Right hindlimb (tissue), 1 donor: ENCODE data around the gene INPP4B.
A peak's percentile ranks its signal among the peaks of the same experiment; 100 is the strongest.

Experiments used
- DNase-seq: peaks from one replicate; pipeline ENCODE4 v3.0.0-alpha.2; 2018

Gene INPP4B

DNA sequence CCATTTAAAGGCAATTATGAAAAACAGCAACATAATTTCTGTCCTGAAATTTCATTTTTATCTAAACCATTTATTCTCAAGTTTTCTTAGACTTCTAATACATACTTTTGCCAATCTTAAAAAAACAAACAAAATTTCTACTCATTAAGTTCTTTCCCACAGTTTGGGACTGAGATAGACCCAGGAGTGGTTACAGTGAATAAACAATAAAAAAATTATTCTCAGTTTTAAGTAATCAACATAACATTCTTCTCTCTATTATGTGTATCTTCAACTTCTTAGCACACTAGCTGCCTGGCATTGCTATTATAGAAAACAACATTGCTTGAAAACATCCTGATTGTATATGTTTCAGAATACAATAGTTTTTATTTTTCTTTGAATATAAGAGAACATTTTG lies 676.9 kb downstream of the INPP4B start:
- no peak for DNase-seq

GRCh38 chr4:142168181-142168580 lies 677.9 kb downstream of the INPP4B start:
- DNase-seq, result no peak

DNA sequence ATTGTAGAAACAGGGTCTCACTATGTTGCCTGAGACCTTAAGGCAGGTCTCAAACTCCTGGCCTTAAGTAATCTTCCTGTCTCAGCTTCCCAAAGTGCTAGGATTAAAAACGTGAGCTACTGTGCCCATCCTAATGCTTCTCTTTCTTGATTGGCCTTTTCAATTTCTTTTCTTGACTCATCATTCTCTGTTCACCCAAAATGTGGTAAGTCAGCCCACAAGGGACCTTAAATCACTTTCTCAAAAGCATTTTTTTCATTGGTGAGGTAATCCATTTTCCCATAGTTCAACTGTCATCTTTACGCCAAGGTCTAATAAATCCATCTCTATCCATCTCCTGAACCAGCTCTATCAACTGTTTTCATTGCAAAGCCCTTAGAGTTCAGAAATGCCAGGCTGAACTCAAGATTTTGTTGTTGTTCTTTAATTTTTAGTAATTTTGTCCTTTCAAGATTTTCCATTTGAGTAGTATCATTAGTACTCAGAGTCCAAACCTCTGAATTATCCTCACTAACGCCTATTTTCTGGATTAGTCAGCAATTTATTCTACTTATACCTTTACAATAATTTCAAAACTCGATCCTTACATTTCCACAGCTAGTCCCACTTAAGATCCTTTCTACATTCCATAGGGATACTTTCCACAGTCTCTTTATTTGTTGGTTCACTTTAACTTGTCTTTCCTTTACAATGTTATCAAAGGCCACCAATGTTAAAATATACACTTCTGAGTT lies 681.2 kb downstream of the INPP4B start:
- no peak for DNase-seq

GRCh38 chr4:142161086-142161485 lies 685.0 kb downstream of the INPP4B start:
- DNase-seq, result no peak

DNA sequence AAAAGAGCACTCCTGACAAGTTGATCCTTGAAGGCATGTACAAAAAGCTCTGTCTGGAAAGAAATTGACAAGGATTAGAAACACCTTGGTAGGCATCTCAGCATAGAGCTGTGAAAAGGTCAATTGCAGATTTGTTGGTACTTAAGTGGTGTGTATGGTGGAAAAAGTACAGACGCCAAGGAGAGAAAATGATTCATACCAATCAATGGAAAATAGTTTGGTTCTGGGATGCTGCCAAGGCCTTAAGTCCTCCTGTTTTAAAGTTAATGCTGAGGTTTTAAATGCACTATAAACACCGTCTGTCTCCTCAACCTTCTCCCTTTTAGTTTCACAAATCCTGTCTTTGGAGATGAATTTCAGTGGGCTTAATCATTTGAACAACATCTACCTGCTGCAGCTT lies 685.6 kb downstream of the INPP4B start:
- DNase-seq, result no peak

DNA sequence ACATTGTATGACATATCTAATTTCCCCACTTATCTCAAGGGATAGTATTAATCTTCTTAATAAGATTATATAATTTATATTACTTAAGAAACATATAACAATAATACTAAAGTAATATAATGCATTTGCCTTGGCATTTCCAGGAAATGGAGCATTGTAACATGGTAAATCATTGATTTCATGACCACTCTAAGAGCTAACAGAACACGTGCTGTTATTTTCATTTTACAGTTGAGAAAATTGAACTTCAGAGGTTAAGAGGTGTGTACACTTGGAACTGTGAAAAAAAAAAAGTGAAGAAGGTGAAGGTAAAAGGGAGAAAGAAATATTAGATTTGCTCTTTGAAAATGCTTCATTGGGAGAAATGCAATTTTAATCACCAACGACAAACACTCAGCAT lies 687.1 kb downstream of the INPP4B start:
- no peak for DNase-seq

- DNase-seq, result no peak
Measured at GRCh38 chr4:142156256-142156655, 689.8 kb downstream of the INPP4B start.

DNA sequence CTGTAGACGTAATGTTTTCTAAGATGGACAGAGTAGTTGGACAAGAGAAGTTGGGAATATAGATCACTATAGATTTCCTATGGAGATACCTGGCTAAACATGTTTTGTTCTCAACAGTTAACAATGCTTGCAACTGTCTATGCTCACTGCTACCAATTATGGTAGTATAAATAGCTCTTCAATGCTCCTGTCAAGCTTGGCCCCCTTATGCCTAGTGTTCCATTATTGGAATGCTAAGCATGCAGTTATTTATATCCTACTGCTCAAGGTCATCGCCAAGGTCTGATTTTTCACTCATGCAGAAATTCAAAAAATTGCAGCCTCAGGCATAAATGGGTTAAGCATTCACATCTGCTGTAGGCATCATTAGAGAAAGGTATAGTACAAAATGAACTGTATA lies 690.8 kb downstream of the INPP4B start:
- DNase-seq, result no peak

DNA sequence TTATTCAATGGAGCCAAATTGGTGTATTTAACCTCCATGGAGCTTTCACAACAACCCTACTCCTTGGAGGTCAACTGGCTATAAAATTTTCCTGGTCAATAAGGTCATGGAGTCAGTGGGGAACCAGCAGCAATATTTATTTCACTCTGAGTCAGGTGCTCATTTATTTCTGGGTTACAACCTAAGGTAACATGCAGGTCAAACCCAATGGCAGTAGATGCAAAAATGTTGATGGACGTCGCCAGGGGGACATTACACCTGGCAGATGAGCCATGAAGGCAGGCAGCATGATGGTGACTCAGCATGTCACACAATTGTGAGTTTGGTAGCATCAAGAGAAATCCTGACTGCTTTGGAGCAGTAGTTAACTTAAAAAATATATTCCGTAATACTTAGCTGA lies 695.6 kb downstream of the INPP4B start:
- DNase-seq, result no peak

DNA sequence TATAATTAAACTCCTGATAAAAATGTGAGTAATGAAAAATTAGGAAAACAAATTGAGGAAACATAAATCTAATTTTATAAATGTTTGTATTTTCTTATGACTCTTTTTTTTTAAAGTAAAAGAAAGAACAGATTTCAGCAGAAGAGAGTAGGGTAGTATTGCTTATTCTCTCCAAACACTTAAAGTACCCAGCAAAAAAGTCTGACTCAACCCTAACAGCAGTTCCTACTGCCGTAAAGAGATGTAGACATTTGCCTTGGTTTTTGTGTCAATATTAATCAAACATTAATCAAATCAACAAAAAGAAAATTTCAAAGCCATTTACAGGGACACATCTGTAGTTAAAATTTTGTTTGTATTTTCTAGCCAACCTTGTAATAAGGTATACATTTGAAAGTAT lies 701.3 kb downstream of the INPP4B start:
- no peak for DNase-seq

DNA sequence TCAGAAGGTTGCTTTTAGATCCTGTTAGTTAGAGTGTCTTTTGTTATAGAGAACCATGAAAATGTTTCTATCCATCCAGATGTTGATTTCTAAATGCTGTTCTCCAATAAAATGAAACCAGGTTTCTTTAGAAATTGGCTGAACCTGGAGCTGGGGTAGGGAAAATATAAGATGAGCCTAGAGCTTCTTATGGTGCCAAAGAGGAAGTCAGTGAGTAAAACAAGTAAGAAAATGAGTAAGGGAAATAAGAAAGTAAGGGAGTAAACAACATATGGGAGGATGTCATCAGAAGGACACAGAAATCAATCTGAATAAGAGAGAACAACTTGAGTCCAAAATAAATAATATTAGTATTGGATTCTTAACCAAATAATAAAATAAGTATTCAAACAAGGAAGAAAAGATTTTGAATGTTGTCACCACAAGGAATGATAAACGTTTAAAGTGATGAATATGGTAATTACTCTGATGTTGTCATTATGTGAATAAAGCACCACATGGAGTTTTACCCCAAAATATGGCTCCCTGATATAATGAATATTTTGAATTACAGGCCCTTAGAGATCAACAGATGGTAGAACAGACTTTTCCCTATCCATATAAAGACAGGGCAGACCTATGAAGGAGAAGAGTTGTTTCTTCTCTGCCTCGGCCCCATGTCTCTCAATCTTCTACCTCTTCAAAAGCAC lies 703.6 kb downstream of the INPP4B start:
- no peak for DNase-seq

DNA sequence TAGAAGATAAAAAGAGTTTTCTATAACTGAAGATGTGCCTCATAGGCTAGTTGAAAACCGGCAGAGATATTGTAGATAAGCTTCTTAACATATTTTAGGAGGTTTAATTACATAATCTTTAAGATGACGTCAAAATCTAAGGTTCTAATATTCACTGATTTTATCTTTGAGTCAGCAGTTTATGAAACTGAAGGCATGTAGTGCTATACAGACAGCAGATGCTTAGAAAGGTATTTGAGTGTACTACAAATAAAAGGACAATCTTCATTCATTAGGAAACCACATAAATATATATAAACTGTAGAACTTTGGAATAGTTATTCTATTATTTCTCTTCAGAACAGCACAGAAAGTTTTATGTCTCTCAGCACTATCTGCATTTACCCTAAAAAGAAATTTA lies 704.9 kb downstream of the INPP4B start:
- no peak for DNase-seq

DNA sequence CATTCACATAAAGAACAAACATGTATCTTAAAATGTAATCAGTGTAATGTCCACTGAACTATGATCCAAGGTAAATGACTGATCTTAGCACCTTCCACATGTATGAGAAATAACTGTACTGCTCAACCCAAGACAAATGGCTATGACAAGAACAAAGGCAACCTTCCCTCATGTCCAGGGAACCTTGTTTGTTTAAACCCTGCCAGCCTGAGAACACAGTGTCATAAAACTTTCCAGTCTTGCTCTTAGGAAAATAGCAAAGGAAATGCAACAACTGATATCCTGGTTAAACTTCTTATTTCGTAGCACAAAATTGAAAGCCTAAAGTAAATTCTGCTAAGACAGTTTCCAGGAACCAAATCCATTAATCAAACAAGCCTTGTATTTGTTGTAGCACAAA lies 715.4 kb downstream of the INPP4B start:
- no peak for DNase-seq

DNA sequence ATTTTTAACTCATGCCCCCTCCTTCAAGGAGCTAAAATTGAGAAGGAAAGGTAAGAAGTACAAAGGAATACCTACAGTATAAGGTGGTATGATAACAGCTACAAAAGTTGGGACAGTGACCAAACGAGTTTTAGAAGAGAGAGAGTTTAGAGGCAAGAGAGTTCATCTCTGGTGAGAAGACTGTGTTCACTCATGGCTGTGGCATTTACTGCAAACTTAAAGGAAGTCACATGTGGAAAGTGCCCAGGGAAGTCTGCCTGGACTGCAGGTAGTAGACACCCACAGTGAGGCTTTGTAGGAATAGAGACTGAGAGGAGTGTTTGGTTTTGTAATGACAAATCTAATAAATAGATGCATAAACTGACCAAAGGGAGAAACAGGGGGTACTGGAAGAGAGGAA lies 716.2 kb downstream of the INPP4B start:
- DNase-seq, result no peak

- DNase-seq, result no peak
Measured at GRCh38 chr4:142129473-142129872, 716.6 kb downstream of the INPP4B start.

- DNase-seq, result peak; percentile 68
Measured at GRCh38 chr4:142128529-142128928, 717.6 kb downstream of the INPP4B start.

- DNase-seq, result peak; percentile 62
Measured at GRCh38 chr4:142126890-142127497, 719.1 kb downstream of the INPP4B start.

GRCh38 chr4:142124874-142125273 lies 721.2 kb downstream of the INPP4B start:
- no peak for DNase-seq

- no peak for DNase-seq
Measured at GRCh38 chr4:142121448-142122350, 724.4 kb downstream of the INPP4B start.

DNA sequence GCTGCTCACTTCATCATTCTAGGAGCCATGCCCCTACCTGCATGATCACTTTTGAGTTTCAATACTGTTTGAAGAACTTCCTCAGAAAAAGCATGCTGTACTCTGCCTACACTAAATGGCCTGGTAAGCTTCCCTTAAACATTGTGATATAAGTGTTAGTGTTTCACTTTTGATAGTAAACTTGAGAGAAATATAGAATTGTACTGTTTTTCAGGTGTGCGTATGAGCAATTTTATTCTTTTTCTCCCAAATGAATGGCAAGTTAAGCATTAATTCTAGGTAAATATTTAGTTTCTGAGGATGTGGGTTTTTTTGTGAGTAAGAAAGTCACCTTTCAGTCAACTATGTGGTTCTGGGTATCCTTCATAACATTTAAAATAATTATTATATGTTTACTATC lies 725.2 kb downstream of the INPP4B start:
- no peak for DNase-seq

DNA sequence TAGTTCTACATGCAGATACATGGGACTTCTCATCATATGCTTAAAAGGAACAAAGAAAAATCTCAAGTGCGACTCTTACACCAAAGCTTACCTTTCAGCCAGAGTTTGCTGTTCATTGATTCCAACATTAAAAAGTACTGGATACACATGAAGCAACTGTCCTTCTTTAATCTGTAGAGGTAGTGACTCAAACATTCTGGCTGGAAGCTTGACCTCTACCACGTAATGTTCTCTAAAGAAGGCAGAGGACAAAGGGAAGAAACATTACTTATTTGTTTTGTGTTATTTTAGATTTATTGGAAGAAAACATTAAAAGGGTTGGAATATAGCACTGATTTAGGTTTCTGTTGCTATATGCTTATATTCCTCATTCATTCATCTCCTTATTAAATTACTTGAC lies 733.6 kb downstream of the INPP4B start:
- no peak for DNase-seq

DNA sequence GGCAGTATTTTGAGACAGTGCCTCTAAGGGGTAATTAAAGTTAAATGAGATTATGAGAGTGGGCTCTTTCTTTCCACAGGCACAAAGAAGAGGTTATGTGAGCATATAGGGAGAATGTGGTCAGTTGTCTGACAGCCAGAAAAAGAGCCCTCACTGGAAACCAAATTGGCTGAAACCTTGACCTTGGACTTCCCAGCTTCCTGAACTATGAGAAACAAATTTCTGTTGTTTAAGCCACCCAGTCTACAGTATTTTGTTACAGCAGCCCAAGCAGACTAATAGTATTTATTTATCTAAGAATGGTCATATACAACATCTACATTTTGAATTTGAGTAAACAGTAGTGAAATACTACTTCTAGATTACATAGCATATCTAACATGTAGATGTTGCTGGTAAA lies 736.0 kb downstream of the INPP4B start:
- no peak for DNase-seq

DNA sequence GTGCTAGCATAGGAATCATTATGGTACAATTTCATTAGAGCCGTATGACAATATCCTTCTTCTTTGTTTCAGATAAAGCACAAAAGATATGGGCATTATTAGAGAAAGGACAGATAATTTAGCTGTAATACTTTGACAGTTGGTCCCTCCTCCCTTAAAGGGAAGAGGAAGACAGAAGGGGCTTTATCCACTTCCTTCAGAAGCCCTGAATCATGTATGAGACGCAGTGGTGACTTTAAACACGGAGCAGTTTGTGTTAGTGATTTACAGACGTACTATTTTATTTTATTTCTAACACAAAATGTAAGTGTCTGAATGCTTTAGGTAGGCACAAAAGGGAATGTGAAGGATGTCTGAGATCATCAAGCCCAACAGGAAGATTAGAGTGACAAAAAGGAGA lies 742.1 kb downstream of the INPP4B start:
- no peak for DNase-seq
